Stromal cell of bone marrow (primary cell): ENCODE data around the gene CHP1.
"Not testable (repeated sequence)": the region's sequence is repeated elsewhere in the genome, so short reads cannot be mapped to it uniquely, and the experiment has no call there.

Source experiments
- DNase-seq: peaks from one replicate; pipeline ENCODE4 v3.0.0-alpha.2; 2012; ENCODE audit warnings: low read depth

The CHP1 gene

GRCh38 chr15:41292521-41292920 is 61.5 kb downstream of the CHP1 start:
- no peak for DNase-seq

- DNase-seq = not testable (repeated sequence)
Observed at GRCh38 chr15:41301139-41301538, 70.1 kb downstream of the CHP1 start.

GRCh38 chr15:41301587-41301986 is 70.5 kb downstream of the CHP1 start:
- DNase-seq = no peak

- no peak for DNase-seq
Observed at GRCh38 chr15:41304149-41304770, 73.2 kb downstream of the CHP1 start.

DNA sequence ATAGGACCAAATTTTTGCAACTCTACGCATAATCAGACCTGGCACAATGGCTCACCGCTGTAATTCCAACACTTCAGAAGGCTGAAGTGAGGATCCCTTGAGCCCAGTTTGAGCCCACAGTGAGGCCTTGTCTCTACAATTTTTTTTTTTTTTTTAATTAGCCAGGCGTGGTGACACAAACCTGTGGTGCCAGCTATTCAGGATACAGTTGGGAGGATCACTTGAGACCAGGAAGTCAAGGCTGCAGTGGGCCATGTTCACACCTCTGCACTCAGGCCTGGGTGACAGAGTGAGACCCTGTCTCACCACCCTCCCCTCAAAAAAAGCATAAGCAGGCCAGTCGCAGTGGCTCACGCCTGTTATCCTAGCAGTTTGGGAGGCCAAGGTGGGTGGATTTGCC is 76.6 kb downstream of the CHP1 start:
- DNase-seq = no peak

- DNase-seq = no peak
Observed at GRCh38 chr15:41309226-41309905, 78.3 kb downstream of the CHP1 start.

- not testable (repeated sequence) for DNase-seq
Observed at GRCh38 chr15:41320805-41321330, 89.8 kb downstream of the CHP1 start.

- no peak for DNase-seq
Observed at GRCh38 chr15:41323611-41324010, 92.5 kb downstream of the CHP1 start.

- DNase-seq = no peak
Observed at GRCh38 chr15:41331281-41331680, 100.2 kb downstream of the CHP1 start.
